Activated CD4-positive, CD25-positive, alpha-beta regulatory T cell (primary cell): ENCODE measurements around the gene KAT7.

ENCODE experiments used
- DNase-seq, 4 experiments: peaks; one replicate each; lab custom pipeline; 2025; lab: John Stamatoyannopoulos, UW

Gene KAT7

GRCh38 chr17:49872754-49873377, 84.4 kb downstream of the KAT7 start:
- DNase-seq, result no peak

DNA sequence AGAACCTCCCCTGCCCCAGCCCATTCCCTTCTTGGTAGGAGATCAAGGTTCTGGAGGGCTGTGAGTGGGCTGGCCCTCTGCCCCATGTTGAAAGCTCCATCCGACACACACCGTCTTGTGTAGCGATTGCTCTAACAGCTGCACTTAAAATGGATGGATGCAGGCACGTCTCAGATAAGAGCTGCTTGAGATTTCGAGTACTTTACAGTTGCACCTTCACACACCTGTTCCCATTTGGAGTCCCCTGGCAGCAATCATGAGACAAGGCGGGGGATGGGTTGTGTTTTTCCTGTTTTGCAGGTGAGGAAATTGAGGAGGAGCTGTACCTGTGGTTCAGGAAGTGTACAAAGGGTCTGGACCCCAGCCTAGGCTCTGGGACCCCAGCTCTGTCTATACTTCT, 85.0 kb downstream of the KAT7 start:
- DNase-seq, result no peak

GRCh38 chr17:49873926-49874325, 85.4 kb downstream of the KAT7 start:
- DNase-seq, result no peak

- no peak for DNase-seq
Observed at GRCh38 chr17:49874911-49875310, 86.4 kb downstream of the KAT7 start.

GRCh38 chr17:49875685-49876084, 87.2 kb downstream of the KAT7 start:
- no peak for DNase-seq

DNA sequence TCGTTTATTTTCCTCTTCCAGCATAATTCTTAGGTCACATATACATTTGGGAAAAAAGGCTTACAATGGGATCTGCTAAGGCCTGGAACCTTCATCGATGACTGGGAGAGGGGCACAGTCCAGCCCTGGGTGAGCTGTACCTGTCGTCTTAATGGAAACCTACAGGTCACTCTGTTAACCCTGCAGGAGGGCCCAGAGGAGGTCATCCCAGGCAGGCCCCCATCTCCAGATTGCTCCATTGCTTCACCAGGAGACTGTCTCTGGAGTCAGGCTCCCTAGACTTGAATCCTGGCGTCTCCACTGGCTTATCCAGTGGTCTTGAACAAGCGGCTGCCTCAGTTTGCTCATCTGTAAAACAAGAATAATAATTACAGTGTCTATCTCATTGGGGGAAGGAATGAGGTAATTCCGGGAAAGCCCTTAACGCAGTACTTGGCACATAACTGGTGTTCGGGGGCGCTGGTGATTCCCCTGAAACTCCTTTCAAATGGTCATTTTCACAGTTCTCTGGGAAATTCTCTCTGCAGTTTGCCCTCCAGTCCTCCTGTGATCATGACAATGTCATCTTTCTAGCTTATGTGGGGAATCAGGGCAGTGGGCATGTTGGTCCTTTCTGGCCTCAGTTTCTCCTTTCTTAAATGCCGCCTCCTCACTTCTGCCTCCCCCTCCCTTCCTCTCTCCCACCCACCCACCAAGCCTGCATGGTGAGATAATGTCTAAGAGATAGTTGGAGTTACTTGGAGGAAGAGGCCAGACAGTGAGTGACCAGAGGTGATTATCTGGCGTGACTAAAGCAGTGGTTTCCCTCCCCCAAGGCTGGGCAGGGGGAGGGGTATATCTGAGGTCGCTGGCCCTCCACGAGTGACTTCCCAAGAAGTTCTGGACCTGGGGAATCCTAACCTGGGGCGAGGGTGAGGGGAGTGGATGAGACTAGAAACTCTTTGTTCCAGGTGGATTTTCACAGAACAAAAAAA, 90.7 kb downstream of the KAT7 start:
- no peak for DNase-seq

DNA sequence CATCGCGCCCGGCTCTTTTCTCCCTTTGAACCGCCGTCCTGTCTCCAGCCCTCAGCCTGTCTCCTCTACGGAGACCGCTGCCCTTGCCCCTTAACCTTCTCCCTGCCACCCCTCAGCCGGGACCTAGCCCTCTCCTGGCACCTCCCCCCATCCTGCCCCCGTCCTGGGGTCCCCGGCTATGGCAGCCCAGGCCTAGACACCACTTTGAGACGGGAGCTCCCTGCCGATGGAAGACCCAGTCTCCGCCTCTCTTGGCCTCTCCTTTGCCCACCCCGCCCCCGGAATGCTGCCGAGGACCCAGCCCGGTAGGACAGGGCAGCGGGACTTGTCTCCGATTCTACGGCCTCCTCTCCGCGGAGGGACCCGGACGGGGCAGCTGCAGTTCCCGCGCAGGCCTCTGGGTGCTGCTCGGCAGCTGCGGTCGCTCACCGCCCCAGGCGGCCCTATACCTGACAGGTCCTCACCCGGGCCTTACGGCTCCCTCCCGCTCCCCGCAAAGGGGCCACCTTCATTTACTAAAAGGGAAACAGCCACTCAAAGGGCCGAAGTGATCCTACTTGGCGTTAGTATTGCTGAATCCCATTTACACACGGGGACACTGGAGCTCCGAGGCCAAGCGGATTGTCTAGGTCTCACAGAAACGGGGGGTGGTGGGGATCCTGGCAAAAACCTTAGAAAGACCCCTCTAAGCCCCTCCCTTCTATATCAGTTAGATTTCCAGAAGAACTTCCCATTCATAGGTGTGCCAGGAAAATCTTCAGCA, 92.0 kb downstream of the KAT7 start:
- DNase-seq, result peak; percentile 47 to 57 (median 48)

- DNase-seq, result no peak
Observed at GRCh38 chr17:49881054-49881402, 92.5 kb downstream of the KAT7 start.

DNA sequence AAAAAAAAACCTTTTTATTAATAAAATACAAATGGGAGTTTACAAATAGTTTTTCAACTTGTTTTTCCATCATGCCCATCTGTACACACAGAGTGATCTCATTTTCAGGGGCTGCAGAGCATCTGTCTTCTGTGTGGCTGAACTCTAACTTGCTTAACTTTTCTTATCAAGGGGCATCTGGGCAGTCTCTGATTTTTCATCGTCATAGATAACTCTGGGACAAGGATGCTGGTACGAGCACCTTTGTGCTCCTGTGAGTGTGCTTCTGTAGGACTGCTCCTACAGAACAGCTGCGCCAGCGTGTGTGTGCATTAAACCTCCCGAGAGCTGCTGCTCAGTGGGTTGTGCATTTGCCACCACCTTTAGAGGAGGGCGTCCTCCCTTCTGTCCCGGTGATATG, 94.0 kb downstream of the KAT7 start:
- no peak for DNase-seq
